Retina (tissue), 1 donor: ENCODE data around the gene IMMP2L.

Experiments used
- DNase-seq: peaks from one replicate; pipeline ENCODE4 v3.0.0-alpha.2; 2016

Gene IMMP2L

DNA sequence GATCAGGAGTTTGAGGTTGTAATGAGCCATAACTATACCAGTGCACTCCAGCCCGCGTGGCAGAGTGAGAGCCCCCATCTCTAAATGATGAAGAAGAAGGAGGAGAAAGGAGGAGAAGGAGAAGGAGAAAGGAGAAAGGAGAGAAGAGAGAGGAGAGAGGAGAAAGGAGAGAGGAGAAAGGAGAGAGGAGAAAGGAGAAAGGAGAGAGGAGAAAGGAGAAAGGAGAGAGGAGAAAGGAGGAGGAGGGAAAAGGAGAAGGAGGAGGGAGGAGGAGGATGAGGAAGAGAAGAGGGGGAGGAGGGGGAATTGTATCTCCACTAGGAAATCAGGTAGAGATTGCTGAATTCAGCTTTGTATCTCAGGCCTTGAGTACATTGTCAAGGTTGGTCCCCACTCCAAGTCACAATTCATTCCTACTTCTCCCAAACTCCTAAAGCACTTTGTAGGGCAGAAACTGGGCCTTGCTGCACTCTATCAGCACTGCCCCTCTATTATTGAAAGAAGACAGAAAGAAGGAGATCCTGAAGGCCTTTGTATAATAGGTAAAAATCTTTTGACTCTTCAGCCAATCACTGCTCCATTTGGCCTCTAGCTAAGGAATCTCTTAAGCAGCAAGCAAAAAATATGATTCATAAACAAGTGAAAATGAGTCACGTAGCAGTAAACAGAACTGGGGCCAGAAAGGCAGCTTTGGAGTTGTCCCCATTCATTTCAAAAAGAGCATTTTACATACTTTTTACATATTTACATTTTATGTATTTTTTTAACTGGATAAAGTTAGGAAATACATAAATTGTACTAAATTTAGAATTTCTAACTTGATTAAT is 178.0 kb downstream of the IMMP2L start:
- DNase-seq: no peak

DNA sequence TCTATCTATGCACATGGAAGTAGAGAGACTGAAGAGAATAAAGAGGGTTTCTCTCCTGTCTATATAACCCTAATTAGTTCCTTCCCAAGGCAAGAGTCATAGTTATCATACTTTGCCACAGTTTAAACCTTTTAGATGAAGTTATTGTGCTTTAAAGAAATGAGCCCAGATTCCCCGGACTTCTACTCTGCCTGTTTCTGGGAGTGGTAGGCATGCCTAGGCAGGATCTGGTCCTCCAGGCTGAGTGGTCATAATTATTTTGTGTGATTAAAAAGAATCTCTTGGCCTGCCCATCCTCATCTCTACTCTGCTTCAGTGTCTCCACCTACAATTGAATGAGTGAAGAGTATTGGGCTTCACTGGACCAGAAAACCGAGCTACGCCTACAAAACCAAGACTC is 179.2 kb downstream of the IMMP2L start:
- DNase-seq: no peak

DNA sequence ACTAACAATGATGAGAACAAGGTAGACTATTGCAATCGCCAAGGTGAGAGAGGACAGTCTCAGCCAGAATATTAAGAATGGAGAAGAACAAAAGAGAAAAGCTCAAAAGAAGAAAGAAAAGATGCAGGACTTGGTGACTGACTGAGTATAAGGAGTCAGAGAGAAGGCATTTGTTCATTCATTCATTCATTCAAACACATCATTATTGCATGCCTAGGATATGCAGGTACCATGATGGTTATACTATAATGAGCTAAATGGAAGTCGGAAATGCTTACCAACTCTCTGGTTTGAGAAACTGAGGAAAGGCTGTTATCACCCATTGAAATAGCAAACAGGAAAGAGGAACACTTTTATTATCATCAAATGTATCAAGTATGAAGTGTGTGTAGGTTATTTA is 180.7 kb downstream of the IMMP2L start:
- no peak for DNase-seq

DNA sequence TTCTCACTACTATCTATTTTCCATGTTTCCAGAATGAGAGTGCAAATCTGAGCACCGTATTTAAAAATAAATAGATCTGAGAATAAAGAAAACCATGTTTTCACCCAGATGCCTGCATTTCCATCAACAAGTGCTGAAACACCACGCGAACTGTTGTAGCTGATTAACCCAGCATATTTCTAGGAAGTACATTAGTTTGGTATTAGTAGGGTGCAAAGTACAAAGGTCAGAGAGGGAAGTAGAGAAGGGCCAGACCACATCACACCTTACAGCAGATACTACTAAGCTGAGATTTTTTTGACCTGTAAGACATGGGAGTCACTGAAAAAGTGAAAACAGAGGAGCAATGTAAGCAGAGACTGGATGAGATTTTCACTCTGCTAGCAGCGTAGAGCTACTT is 181.3 kb downstream of the IMMP2L start:
- no peak for DNase-seq

DNA sequence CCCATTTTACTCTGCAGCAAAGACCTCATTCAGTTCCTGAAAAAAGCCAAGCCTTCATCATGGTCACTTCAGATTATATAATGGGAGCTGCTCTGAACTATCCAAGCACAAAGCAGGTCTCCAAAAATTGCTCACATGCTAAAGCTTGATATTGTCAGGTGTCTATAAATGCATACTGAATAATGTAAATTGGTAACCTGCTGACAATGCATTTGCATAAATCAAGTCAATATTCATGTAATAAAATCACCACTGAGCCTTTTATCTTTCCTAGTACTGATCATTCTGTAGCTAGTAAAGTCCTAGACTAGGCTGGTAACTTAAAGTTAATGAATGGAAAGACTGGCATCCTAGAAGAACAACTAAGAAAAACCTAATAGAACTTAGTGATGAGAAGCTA is 188.3 kb downstream of the IMMP2L start:
- DNase-seq: no peak

DNA sequence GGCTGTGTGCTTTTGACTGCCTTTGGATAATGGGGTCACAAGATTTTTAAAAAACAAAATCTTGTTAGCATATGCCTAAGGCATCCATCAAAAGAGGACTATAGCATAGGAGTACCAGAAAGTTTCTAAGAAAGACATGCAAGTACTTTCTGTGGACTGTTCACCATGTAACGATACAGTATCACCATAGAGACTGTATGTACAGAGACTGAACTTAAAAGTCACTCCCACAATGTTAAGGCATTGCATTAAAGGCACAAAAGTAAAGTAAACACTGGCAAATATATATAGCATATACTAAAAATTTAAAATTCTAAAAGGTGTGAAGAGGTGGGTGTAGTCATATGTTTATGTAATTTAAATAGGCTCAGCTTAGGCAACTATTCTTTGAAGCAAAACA is 190.9 kb downstream of the IMMP2L start:
- DNase-seq: no peak

DNA sequence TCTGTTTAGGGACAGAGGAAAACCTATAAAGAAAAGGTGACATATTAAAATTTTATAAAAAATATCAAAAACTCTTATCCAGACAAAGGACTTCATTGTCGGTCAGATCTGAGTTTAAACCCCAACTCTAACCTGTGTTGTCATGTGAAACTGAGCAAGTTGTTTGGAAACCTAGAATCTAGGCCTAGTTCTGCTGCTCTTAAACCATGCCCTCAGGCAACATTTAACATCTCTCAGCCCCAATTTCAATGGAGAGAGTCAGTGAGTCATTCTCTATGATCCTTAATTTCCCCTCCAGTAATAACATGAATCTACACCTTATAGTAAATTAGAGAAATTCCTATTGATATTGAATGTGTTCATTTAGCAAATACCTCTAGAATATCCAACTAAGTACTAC is 192.3 kb downstream of the IMMP2L start:
- DNase-seq: no peak

DNA sequence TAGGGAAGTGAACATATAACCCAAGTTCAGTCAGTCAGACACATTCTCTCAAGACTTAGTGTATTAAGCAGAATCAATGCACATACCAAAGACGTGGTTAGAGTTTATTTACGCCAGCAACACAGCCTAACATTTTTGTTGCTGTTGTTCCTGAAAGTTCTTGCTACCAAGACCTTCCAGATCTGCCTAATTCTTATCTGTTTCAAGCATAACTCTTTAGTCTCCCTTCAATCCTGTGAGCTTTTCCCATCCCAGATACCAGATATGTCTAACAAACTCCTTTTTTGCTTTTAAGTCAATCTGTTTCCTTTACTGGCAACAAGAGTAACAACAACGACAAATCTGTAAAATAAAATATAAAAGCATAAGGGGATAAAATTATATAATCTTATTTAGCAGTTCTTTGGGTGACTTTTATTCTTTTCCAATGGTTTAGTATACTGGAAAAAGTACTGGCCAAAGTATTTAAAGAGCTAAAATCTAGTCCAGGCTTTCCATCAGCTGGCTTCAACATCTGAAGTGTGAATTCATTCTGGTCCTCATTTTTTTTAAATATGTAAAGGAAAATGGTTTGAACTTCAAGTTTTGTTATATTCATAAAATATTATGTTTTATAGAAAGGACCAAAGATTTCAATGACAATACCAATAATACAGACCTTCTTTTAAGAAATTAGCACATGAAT is 193.8 kb downstream of the IMMP2L start:
- no peak for DNase-seq

DNA sequence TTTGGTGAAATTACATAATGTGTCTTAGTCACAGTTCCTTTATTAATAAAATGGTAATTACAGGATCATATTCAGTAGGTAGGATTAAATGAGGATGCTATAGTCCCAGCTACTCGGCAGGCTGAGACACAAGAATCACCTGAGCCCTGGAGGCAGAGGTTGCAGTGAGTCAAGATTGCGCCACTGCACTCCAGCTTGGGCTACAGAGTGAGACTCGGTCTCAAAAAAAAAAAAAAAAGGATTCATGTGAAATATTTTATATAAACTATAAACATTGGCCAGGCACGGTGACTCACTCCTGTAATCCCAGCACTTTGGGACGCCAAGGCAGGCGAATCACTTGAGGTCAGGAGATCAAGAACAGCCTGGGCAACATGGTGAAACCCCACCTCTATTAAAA is 197.9 kb downstream of the IMMP2L start:
- no peak for DNase-seq

DNA sequence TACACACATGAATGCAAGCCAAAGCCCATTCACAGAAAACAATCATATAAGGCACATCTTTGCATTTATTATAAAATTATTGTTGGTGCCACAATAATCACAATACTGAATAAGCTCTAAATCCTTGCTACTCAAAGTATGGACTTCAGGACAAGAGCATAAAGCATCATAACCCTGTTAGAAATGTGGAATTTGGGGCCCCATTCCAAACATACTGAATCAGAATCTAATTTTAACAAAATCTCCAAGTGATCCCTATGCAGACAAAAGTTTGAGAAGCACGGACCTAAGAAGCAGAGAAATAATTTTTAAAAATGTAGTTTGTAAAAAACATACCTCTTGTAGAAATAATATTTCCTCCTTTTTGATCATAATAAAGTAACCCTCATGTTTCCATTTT is 199.2 kb downstream of the IMMP2L start:
- no peak for DNase-seq

DNA sequence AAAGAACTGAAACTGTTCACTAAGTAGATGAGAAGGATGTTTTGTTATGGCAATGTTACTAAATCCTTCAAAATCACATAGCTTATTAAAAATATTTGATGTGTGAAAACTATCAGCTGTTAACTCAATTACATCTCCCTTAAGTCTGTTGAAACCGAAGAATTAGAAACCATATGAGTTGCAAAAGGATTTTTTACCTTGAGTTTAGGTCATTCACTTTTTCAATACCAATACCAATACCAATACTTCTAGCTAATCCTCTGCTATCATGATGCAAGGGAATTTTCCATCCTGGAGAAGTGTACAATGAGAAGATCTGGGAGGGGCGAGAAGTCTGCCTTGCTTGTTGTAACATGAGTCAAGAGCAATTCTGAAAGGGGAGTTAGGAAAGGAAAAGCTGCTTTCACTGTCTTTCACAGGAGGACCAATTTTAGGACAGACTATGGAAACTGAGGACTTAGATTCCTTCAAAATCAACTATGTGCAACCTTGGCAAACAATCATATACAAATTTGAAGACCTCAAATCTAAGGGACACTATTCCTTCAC is 199.7 kb downstream of the IMMP2L start:
- no peak for DNase-seq

DNA sequence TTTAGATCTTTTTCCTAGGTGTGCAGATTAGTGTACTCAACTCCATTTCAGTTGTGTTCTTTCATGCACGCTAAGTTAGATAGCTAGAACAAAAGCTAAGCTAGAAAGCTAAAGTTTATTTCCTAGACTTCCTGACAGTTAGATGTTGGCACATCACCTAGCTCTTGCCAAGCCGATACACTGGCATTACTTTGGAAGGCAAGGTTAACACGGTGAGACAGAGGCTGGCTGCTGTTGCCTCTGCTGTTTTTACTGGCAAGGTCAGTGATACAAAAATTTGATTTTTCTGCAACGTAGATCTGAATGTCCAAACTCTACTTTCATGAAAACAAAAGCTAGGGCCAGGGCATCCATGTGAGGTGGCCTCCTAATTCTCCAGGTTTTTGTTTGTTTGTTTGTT is 203.4 kb downstream of the IMMP2L start:
- no peak for DNase-seq

DNA sequence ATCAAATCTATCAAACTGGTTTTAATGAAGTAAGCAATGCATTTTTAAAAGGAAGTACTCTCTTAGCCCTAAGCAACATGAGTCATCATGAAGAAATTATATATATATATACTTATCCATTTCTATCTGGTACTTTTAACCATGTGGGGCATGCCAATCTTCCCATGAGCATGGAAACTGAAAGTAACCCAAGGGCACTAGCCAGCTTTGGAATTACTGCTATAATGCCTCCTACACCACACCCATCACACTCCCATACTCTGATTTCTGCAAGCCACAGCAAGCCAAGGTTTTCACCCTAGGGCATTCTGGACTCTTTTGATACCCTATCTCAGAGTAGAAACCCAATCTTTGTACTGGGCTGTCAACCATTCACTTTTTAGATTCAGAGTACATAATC is 204.6 kb downstream of the IMMP2L start:
- no peak for DNase-seq

DNA sequence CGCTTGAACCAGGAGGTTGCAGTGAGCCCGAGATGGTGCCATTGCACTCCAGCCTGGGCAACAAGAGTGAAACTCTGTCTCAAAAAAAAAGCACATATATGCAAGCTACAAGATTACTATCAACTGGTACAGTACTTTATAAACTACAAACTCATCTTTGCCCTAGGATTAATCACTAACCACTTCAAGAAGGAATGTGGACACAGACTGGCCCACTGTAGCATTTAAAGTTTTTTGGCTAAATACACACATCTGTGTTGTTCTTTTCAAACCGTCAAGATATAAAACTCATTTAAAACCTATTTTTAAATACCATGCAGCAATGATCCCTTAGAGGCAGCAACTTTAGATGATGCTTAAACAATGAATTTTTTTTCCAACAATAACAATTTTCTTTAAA is 205.4 kb downstream of the IMMP2L start:
- no peak for DNase-seq

DNA sequence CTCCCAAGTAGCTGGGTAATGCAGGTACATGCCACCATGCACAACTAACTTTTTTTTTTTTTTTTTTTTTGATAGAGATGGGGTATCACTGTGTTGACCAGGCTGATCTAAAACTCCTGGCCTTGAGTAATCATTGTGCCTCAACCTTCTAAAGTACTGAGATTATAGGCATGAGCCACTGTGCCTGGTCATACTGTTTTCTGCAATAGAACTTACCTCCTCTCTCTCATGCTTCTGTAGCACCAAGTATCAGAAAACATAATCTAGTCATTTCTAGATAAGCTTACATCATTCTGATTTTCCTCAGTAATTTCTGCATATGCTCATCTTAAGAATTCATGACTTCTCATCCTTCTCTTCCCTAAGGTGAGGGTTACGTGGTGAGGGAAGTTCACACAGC is 210.0 kb downstream of the IMMP2L start:
- no peak for DNase-seq

DNA sequence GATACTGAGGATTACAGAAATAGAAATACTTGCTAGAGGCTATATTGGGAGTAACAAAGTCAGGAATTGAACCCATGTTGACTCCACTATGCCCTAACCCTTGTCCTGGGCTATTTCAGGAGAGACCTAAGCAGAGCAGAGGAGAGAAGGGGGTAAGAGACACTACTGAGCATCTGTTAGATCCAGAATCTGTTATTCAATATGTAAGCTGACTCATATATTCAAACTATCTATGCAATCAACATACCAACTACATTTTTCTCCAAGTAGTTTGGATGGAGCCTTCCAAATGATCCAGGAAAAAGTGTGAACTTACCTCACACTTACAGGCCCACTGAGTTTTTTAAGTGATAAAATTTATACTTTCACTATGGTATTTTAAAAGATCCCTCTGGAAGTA is 216.1 kb downstream of the IMMP2L start:
- DNase-seq: no peak

DNA sequence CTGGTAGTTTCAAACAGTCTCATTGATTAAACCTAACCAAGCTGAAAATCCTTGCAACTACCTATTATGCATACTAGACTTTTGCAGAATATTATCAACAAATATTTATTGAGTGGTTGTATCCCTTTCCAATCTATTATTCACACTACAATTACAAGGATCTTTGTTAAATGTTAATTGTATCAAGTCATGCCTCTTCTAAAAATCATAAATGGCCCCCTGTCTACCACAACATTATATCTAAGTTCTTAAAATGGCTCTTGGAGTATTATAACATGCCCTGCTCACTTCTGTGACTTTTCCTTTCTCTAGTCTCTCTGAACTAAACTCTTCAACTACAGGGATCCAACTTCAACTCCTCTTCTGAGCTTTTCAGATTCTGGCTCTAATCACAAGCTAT is 219.3 kb downstream of the IMMP2L start:
- no peak for DNase-seq

DNA sequence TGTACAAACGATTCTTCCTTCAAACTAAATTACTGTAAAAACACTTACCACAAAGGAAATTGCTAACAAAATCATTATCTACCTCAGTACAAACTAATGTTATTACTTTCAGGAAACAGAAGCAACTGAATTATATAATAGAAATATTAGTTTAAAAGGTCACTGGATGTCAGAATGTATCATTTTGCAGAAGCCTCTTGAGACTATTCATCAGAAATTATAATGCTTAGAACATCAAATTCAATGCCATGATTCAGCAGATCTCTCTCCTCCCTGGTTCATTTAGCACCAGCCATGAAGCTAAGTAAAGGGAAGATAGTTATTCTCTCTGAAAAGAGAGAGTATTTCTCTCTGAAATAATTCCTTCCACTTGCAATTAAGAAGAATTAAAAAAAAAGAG is 223.3 kb downstream of the IMMP2L start:
- DNase-seq: no peak

DNA sequence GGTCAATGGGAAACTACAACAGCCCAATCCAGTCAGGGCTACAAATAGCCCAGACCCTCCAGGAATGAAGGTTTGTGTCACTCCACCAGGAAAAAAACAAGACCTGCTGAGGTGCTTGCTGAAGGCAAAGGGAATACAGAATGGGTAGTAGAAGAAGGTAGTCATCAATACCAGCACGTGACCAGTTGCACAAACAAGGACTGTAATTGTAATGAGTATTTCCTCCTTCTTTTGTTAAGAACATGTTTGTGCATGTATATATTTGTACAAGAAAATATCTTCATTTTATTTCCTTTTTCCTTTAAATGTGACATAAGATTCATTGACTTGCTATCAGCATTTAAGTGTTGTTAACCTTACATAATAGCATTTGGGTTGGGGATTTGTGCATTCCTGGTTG is 229.3 kb downstream of the IMMP2L start:
- DNase-seq: no peak

DNA sequence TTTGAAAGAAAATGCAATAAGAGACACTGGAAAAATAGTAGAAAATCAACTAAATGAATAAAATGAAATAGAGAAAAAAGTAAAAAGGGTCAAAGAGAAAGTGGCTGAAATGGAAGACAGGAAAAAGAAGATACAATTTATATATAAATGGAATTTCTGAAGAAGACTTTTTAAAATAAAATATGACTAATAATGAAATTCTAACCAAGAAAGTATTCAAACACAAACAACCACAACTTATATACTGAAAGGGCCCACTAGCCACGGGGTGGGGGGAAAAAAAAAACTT is 232.1 kb downstream of the IMMP2L start:
- no peak for DNase-seq

DNA sequence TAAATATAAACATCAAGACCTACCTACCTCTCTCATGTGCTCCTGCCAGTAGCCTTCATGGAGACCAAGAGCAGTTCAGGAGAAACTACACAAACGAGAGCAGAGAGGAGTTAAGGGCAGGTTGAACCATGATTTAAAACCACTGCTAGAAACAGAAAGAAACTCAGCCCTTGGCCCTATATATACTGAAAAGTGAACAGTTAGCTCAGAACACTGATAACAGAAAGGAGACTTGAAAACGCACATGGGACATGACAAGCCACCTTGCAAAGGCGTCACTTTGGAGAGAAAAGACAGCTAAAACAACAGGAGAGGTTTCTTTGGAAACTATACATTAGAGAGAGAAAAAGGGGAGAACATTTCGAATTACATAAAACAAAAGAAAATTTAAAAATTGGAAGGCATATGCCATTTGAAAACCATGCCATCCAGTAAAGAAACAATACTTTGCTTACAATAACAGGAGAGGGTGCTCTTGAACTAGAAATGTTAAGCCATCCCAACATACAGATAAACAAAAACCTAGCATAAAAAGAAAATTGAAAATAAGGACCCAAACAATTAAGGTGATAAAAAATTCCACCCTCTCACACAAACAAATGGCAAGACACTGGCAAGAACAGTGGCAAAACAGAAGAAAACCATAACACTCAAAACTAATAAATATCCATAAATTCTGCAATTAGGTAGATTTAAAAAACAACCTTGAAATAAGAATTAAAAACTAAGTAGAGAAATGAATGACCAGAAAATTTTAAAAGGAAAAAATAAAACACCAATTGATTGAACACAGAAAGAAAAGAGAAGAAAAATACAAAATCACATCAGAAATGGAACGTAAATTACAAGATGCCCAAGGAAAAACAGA is 232.7 kb downstream of the IMMP2L start:
- DNase-seq: no peak

DNA sequence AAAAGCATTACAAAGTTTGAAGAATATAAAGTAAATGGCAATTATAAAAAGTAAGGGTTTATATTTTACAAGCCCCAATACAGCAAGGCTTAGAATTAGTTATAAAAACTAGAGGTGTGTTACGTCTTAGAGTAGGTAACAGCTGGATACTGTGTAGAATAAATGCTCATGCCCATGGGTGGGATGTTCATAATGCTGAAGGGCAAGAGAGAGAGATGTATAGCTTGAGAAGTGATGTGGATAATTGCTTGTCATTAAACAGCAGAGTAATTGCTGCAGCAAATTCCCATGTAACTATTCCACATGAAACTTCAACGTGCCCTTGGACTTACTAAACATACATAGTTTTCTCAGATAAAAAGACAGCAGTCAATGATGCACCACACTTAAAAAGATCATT is 233.8 kb downstream of the IMMP2L start:
- DNase-seq: no peak

DNA sequence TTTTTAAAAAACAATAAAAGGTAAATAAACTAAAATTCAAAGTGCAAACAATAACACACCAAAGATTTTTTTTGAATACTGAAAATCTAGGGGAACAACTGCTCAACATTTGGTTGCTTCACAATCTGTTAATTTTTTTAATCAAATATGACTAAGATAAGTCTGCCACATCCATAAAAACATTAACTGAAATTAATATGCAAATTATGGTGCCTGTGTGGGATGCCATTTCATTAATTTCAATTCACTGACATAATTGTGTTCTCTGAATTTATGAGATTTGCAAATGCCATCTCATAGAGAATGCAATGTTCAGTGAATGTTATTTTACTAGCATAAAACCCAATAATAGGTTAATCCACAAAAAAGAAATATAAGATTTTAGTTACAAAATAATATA is 237.5 kb downstream of the IMMP2L start:
- no peak for DNase-seq

DNA sequence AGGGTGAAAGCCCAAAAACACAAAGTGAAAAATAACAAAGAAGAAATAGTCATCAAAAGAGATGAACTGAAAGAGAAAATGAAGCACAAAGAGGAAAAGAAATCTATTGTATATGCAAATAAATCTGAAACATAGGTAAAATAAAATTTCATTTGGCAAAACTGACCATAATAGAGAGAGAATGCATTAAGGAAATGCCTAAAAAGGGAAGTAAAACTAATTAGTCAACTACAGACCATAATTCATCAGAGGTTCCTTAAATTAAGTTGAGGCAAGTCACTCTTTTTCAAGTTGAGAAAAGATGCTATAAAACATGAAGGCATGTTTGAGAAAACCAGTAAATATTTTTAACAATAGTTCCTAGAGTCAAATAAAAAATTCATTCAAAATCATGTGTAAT is 238.1 kb downstream of the IMMP2L start:
- no peak for DNase-seq
